GM20431 (cell line): ENCODE results near the gene GAR1.
"Not testable (repeated sequence)": the region's sequence is repeated elsewhere in the genome, so short reads cannot be mapped to it uniquely, and the experiment has no call there.

ENCODE experiments used
- in situ Hi-C: fragments of 300-500 bp; cut with MseI, MboI; formaldehyde crosslinking; loops from one replicate; pipeline ENCODE4 v1.15.0; 2020; ENCODE audit warnings: low sequenced_read_pairs; ENCODE audit not compliant: unreplicated experiment

Gene GAR1

GRCh38 chr4:109833756-109834155 is 18.2 kb downstream of the GAR1 start:
- in situ Hi-C loops = no loop called here

GRCh38 chr4:109836985-109837384 is 21.4 kb downstream of the GAR1 start:
- in situ Hi-C loops = no loop called here

GRCh38 chr4:109846395-109847098 is 31.0 kb downstream of the GAR1 start:
- in situ Hi-C loops = no loop called here

- in situ Hi-C loops = no loop called here
Measured at GRCh38 chr4:109847896-109848442, 32.4 kb downstream of the GAR1 start, which contains the start of gene LRIT3. TSS of gene LRIT3 (plus strand) at chr4:109848107. CDS start at chr4:109848202, 95 bp downstream.

DNA sequence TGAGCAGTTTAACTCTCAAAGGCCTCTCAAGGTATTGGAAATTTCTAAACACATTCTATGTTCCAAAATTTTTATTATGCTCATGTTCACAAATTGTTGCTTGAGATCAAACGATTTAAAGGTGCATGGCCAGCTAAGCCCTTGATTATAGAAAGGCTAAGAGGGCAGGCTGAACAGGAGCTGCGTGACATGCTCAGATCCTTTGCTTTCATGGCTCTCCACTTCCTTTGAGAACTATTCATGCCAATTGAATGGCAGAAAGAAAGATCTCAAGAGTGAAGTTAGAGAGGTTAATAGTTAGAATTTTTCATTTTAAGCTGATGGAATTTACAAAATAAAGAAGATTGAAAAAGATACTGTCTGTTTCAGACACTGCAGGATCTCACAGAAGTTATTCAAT is 32.9 kb downstream of the GAR1 start:
- in situ Hi-C loops = no loop called here

DNA sequence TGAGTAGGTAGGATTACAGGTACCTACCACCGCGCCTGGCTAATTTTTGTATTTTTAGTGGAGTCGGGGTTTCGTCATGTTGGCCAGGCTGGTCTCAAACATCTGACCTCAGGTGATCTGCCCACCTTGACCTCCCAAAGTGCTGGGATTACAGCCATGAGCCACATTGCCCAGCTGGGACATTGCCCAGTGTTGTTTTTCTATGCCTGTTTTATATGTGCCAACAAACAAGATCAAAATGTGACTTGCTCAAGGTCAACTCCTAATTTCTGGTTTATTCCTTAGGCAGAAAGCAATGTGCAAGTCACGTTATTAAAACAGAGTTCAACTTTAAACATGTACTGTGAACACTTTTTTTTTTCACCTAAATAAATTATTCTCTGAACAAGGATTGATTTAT is 35.0 kb downstream of the GAR1 start:
- in situ Hi-C loops = no loop called here

GRCh38 chr4:109859426-109860300 is 44.1 kb downstream of the GAR1 start:
- in situ Hi-C loops = not testable (repeated sequence)

- in situ Hi-C loops = no loop called here
Measured at GRCh38 chr4:109861271-109861670, 45.7 kb downstream of the GAR1 start.

DNA sequence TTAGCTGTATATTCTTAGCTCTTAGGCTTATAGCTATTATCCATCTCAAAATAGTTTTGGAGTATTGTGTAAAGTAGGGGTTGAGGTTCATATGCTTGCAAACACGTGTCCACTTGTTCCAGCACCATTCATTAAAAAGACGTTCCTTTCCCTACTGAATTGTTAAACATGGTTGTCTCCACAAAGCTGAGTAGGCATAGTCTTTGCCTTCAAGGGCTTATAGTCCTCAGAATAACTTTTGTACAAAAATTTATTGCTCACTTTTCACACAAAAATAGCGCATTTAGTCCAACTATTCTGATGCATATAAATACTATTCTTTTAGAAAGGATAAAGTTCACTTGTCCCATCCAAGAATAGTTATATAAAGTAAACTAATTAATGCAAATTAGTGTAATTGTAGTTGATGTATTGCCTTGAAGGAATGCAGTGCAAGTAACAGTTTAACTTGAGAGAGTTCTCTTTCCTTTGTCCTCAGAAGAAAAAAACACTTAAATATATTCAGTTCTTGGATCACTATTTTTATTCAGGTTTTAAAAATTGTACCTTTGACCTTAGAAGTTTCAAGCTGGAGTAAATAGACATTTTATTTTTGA is 46.5 kb downstream of the GAR1 start:
- in situ Hi-C loops = no loop called here

DNA sequence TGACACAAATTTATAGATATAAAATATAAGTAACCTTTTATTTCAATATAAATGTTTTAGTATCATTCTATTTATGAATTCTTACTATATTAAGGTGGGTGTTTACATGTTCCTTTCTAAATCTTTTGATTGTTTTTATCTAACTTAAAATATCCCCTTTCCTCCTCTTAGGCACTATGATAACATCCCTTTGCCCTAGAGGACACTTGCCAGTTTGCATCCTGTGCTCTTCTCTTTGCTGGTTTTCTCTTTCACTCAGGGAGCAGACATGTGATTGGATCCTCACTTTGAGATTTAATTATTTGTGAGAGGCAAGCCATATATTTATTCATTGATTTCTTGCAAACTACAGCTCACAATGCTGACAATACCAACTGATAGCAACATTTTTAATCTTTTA is 48.6 kb downstream of the GAR1 start:
- in situ Hi-C loops = no loop called here

- in situ Hi-C loops = no loop called here
Measured at GRCh38 chr4:109870061-109870460, 54.5 kb downstream of the GAR1 start.

DNA sequence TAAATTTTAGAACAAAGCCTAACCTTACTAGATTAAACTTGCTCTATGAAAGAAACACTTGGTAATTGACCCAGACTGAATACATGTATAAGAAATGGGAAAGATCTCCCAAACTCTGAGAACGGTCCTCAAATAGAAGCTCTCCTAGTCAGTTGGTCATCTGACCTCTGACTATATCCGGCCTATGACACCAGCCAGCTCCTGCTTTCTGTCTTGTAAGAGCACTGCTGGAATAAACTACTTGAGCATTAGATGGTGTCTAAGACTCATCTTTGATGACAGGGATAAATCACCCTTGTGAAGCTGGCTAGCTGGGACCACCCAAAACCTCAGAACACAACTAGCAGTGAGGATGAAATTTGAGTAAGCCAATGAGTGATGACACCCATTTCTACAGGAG is 56.5 kb downstream of the GAR1 start:
- in situ Hi-C loops = no loop called here

GRCh38 chr4:109872950-109873656 is 57.5 kb downstream of the GAR1 start:
- in situ Hi-C loops = no loop called here

DNA sequence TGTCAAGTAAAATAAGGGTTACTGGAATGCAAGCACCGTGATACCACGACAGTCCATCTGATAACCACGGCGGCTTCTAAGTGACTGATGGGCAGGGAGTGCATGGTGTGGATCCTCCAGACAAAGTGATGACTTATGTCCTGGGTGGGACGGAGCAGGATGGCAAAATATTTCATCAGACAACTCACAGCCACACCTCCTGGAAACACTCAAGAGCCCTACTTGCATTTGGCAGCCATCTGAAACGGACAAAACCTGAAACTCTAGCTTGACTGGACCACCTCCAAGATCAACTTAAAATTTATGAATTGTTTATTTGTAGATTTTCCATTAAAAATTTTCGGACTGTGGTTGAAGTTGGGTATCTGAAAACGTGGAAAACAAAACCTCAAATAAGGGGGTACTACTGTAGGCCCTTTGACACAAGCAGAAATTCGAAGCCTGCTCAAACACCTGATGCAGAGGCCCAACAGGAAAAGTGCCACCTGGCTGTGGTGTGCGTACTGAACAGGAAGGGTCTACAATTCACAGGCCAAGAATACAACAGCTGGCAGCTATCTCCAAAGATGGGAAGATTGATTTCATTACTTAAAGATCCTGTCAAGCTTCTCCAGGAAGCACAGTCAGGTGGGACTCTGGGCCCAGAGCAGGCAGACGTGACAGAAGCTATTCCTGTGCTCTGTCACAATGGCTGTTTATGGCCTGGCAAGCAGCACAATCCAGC is 58.4 kb downstream of the GAR1 start:
- in situ Hi-C loops = no loop called here
